Right ventricle myocardium superior (tissue), 1 donor: Measurements from ENCODE around the gene B3GNT7. TPM values are rescaled to one million over a fixed set of nuclear protein-coding genes. Genes with fewer than 3 reads are reported as not detected.
"Not testable (repeated sequence)": the region's sequence is repeated elsewhere in the genome, so short reads cannot be mapped to it uniquely, and the experiment has no call there.

ENCODE experiments used
- ATAC-seq: fragments of 200-7000 bp; cut with Tn5 transposase; one replicate; pipeline ENCODE4 v1.9.1; 2020; ENCODE audit warnings: mild to moderate bottlenecking; ENCODE audit not compliant: poor library complexity
- DNase-seq: peaks from one replicate; pipeline ENCODE4 v3.0.0-alpha.2; 2020
- intact Hi-C: fragments of 100-400 bp; cut with DNase I; formaldehyde crosslinking; loops from one replicate; pipeline ENCODE4 v1.11.2; 2022
- total RNA-seq: library from RNA; stranded (reverse); fragmentation: NEBNext Ultra II Directional; extraction: Animal tissue kit (Norgen Biotek cat#: 25700); gene quantifications from one replicate; pipeline ENCODE4 v1.2.1, GENCODE V29; 2021
- donor health status: DM: no; HTN: yes; CAD: no; lungs with severe emphysema.

The B3GNT7 gene
- total RNA-seq, 1 donor from 2014 or later: 7.7 TPM

DNA sequence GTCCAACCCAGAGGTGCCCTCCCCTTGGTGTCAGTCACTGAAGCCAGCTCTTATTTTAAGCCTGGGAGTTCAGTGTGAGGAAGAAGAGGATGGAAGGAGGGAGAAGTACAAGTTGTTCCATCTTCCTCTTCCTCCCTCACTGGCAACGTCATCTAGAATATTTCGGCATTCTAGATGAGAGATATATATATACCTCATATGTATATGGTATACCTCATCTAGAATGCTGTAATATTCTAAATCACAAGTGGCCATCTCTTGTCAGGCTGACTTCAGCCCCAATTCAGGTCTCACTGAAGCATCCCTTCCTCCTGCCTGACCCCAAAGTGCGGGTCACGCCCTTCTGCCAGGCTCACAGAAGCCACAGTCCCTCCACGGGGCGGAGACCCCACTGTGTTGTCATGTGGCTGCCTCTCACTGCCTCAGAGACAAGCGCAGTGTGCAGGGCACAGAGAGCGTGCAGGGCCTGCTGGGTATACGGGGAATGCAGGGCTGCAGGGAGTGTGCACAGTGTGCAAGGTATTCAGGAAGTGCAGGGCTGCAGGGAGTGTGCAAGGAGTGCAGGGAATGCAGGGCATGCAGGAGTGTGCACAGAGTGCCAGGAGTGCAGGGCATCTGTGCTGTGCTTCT is 32.8 kb upstream of the B3GNT7 start:
- ATAC-seq (peak; percentile 10), DNase-seq (no peak)
- intact Hi-C loops: no loop called here

- DNase-seq (no peak), ATAC-seq (no peak)
- intact Hi-C loops: no loop called here
These were observed 31.4 kb upstream of the B3GNT7 start for GRCh38 chr2:231364061-231364460.

DNA sequence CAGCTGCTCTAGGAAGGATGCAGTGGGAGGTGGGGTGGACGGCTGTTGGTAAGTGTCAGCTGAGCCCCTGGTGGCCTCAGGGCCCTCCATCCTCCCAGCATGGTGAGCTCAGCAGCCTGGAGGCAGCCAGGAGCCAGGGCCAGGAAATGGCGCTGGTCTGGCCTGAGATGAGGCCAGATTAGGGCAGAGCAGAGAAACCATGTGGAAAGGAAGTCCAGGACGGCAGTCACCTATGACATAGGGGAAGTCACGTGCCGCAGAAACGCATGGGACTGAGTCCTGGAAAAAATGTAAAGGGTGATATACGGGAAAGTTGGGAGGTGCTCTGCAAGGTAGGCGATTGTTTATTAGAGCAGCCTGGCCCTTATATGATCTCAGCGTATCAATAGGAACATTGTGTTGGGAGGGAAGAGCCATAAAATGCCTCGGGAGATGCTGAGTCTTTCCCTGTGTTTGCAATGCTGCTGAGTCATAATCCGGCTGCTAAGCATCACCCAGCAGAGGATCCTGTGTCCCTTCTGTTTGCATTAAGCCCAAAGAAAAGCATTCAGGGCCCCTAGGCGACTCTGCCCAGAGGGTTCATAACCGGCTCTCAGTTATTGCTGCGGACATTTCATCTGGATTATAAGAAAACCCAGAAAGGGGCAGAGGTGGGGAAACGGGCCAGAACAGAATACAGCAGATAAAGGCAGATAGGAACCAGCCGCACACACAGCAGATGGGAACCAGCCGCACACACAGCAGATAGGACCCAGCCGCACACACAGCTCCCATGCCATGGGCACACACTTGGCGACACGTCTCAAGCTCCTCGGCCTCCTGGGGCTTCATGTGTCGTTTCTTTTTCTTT is 30.3 kb upstream of the B3GNT7 start:
- intact Hi-C loops: no loop called here
- peak; percentile 16 for ATAC-seq
- no peak for DNase-seq

GRCh38 chr2:231367178-231367577 is 28.3 kb upstream of the B3GNT7 start:
- ATAC-seq: no peak
- intact Hi-C loops: no loop called here
- no peak for DNase-seq

DNA sequence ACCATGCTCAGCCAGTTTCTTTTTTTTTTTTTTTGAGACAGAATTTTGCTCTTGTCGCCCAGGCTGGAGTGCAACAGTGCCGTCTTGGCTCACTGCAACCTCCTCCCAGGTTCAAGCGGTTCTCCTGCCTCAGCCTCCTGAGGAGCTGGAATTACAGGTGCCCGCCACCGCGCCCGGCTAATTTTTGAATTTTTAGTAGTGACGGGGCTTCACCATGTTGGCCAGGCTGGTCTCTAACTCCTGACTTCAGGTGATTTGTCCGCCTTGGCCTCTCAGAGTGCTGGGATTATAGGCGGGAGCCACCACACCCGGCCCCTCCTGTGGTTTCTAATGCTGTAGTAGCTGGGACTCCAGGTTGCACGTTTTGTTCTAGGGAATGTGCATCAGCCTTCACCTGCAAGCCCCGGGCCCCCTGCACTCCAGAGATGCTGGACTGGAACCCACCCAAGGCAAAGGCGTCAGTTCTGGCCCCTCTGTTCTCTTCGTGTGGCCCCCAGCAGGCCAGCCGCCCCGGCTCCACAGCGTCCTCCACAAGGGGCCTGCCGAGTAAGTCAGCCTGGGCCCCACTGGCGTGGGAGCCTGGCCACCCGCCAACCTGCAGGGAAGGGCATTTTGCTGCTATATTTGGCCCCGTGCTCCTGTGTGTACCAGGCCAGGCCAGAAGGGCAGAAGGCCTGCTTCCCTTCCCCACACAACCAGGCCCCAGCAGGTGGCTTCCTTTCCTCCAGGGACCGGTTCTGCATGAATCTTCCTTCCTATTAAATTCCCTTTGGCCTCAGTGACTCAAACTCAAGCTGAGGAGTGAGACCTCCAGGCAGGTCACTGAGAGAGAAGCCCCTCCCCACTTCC is 25.7 kb upstream of the B3GNT7 start:
- ATAC-seq: peak; percentile 87
- DNase-seq: peak; percentile 78
- intact Hi-C loops: no loop called here

DNA sequence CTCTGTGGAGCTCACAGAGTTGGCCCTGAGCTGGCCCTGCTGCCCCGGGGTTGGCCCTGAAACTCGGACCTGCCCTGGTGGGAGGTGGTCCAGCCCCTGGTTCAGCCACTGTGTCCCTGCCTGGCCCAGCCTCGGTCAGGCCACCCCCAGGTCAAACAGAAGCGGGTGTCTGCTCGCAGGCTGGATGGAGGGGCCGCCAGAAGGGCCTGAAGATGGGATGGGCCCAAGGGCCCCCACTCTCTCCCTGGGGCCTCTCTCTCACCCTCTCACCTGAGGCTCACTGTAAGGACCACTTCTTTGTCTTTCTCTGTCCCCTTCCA is 25.1 kb upstream of the B3GNT7 start:
- intact Hi-C loops: no loop called here
- peak; percentile 35 for ATAC-seq
- no peak for DNase-seq

DNA sequence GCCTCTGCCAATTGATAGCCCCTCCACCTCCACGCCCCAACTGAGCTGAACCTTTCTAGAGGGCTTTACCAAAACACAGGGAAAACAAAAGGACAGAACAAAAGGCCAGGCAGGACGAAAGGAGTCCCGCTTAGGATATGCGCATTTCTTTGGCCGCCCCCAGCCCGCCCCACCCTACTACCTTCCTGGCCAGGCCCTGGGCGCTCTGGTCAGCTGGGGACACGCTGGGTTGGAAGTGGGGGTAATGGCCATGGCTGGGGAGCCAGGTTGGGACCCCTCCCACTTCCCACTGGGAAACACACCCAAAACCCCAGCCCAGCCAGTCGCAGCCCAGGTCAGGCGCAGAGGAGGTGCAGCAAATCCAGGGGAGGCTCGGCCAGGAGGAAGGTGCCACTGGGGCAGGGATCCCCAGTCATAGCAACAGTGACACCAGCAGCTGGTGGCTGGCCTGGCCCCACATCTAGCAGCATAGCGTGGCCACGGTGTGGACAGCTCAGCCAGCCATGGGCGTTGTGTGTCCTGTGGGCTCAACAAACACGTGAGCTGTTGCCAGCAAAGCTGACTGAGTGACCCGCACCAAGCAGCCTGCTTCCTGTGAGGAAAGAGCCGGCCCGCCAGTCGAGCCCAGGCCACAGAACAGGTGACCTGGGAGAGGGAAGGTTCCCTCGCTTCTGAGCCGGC is 24.6 kb upstream of the B3GNT7 start:
- intact Hi-C loops: no loop called here
- peak; percentile 50 for DNase-seq
- peak; percentile 19 for ATAC-seq

DNA sequence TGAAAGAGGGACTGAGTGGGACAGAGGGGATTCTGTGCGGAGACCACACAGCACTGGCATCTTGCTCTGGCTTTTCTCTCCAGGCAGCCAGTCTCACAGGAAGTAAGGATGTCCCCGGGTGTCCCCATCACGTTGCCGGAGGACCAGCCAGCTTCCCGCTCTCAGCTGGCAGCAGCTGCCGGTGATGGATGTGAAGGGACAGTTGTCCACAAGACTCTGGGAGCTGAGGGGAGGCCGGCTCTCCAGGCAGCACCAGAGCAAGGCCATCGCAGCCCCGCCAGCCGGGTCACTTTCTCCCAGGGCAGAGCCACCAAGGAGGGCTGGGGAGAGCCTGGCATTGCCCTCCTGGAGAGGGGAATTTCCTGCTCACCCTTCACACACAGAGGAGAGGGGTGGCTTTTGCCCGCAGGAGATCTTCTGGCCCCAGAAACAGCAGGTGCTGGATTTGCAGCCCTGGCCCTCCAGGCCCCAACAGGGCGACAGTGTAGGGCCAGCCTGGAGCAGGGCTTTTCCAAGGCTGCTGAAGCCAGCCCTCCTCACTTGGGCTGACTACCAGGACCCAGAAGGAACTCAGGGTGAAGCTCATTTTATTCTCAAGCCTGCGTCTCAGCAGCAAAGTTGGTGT is 24.0 kb upstream of the B3GNT7 start:
- DNase-seq (peak; percentile 39), ATAC-seq (no peak)
- intact Hi-C loops: no loop called here

DNA sequence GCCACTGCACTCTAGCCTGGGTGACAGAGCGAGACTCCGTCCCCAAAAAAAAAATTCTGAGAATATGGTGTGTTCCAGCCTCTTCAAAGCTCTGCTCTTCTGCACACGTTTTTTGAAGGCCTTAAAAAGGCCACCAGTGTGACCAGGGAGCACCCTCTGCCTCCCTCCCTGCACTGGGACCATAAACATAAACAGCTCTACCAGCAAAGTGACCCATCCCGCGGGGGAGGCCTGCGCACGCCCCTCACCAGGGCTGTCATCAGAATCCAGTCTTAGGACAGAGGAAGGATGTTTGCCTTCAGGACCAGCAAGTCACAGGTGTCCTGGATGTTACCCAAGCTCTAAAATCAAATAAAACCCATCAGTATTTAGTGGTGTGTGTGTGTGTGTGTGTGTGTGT is 23.2 kb upstream of the B3GNT7 start:
- intact Hi-C loops: no loop called here
- ATAC-seq: no peak
- DNase-seq: peak; percentile 21

DNA sequence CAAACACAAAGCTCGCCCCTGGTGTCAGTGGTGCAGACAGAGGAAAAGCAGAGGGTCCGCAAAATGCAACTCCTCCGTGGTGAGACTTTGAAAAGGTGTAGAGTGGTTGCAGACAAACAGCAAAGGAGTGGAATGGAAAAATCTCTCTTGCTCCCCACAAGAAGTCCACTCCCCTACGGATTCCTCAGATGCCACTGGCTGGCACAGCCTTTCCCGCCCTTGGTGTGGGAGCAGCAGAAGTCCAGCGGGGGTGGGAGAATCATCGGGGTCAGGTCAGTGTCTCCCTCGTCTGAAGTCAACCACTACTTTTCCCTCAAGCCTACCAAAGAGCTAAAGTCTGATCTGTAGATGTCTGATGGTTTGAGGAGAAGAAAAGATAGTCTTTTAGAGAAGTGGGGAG is 22.3 kb upstream of the B3GNT7 start:
- DNase-seq (peak; percentile 11), ATAC-seq (no peak)
- intact Hi-C loops: no loop called here

- DNase-seq (no peak), ATAC-seq (no peak)
- intact Hi-C loops: no loop called here
These were observed 21.6 kb upstream of the B3GNT7 start for GRCh38 chr2:231373786-231374349.

- DNase-seq (no peak), ATAC-seq (no peak)
- intact Hi-C loops: no loop called here
These were observed 20.7 kb upstream of the B3GNT7 start for GRCh38 chr2:231374771-231375170.

GRCh38 chr2:231375994-231376615 is 19.4 kb upstream of the B3GNT7 start:
- ATAC-seq, intact Hi-C loops, DNase-seq: not testable (repeated sequence)

DNA sequence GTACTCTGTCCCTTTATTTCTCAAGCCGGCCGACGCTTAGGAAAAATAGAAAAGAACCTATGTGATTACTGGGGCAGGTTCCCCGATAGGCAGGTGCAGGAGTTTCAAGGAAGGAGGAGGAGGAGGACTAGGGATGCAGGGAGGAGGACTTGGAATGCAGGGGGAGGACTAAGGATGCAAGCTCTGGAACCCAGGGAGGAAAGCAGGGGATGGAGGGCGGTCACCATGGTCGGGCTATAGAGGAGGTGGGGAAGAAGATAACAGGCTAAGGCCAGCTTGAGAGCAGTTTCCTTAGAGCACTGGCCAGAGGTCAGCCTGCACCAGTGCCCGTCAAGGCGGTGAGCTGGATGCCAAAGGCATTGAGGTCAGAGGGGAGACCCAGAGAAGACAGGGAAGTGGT is 18.7 kb upstream of the B3GNT7 start:
- intact Hi-C loops: no loop called here
- ATAC-seq (no peak), DNase-seq (no peak)

GRCh38 chr2:231378026-231378722 is 17.3 kb upstream of the B3GNT7 start:
- ATAC-seq (no peak), DNase-seq (no peak)
- intact Hi-C loops: no loop called here

DNA sequence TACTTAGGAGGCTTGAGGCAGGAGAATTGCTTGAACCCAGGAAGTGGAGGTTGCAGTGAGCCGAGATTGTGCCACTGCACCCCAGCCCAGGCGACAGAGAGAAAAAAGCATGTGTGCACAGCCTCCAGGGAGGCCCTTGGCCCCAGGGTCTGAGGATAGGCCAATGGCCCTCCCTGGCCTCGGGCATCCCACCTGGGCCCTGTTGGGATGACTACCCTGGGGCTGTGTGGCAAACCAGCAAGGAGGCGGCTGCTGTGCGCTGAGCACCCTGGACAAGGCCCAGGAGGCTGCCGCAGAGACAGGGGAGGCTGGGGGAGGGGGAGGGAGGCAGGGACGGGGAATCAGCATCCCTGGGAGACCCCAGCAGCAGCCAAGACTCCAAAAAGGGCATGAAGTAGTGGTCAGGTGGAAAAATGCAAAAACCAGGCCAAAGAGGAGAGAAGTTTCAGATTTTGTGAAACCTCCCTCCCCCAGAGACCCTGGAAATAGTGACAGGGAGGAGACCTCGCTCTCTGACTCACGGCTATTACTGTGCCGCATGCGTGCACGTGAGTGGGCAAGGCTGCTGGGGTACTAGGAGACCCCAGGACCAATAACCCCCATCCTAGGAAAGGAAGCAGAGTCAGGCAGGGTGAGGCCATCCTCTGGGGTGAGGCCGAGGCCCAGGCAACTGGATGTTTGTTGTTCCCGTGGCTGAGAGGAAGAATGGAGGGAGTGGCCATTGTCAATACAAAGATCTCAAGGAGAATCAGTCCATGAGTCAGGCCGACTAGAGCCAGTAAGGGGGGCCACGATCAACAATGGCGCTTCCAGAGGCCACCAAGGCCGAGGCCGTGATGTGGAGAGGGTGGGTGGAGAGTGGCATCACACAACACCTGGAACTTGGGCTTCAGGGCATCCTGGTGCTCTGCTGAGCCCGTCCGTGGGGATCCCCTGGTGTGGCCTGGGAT is 16.0 kb upstream of the B3GNT7 start:
- no peak for DNase-seq
- intact Hi-C loops: no loop called here
- ATAC-seq: no peak
